ENCODE data around the gene KCNJ9. TPM values are rescaled to one million over a fixed set of nuclear protein-coding genes. Genes with fewer than 3 reads are reported as not detected.

The KCNJ9 gene
- total RNA-seq, 1 donor from 2014 or later = not detected

- no peak for DNase-seq (ENCODE audit: extremely low spot score, unreplicated experiment)
- Mint-ChIP-seq H3K4me3 (ENCODE audit: unreplicated experiment) (no peak overlapping the region), H3K27ac (ENCODE audit: unreplicated experiment) (no peak overlapping the region), H3K36me3 (ENCODE audit: unreplicated experiment) (no peaks in the 10 kb centered on the region), H3K27me3 (ENCODE audit: unreplicated experiment) (peaks cover 75% of the 10 kb centered on the region), H3K9me3 (ENCODE audit: unreplicated experiment) (no peaks in the 10 kb centered on the region), H3K4me1 (ENCODE audit: unreplicated experiment) (no peaks in the 10 kb centered on the region)
- no peak for TF ChIP-seq CTCF (IDR thresholded peaks at IDR 0.05)
Measured at GRCh38 chr1:160061369-160062229, 19.7 kb upstream of the KCNJ9 start.

GRCh38 chr1:160062230-160062532 is 19.2 kb upstream of the KCNJ9 start:
- H3K4me3 Mint-ChIP-seq (ENCODE audit: unreplicated experiment) = no peak overlapping the region
- no peaks in the 10 kb centered on the region for H3K9me3 Mint-ChIP-seq (ENCODE audit: unreplicated experiment)
- H3K27me3 Mint-ChIP-seq (ENCODE audit: unreplicated experiment) = peaks cover 74% of the 10 kb centered on the region
- no peak overlapping the region for H3K27ac Mint-ChIP-seq (ENCODE audit: unreplicated experiment)
- H3K36me3 Mint-ChIP-seq (ENCODE audit: unreplicated experiment) = no peaks in the 10 kb centered on the region
- no peaks in the 10 kb centered on the region for H3K4me1 Mint-ChIP-seq (ENCODE audit: unreplicated experiment)
- TF ChIP-seq CTCF (IDR thresholded peaks at IDR 0.05) = no peak
- DNase-seq (ENCODE audit: extremely low spot score, unreplicated experiment) = no peak

- no peak for TF ChIP-seq CTCF (IDR thresholded peaks at IDR 0.05)
- H3K27me3 Mint-ChIP-seq (ENCODE audit: unreplicated experiment) = peaks cover 74% of the 10 kb centered on the region
- no peaks in the 10 kb centered on the region for H3K36me3 Mint-ChIP-seq (ENCODE audit: unreplicated experiment)
- no peak for DNase-seq (ENCODE audit: extremely low spot score, unreplicated experiment)
- H3K4me3 Mint-ChIP-seq (ENCODE audit: unreplicated experiment) = no peak overlapping the region
- no peaks in the 10 kb centered on the region for H3K4me1 Mint-ChIP-seq (ENCODE audit: unreplicated experiment)
- no peaks in the 10 kb centered on the region for H3K9me3 Mint-ChIP-seq (ENCODE audit: unreplicated experiment)
- no peak overlapping the region for H3K27ac Mint-ChIP-seq (ENCODE audit: unreplicated experiment)
Measured at GRCh38 chr1:160063176-160063575, 18.2 kb upstream of the KCNJ9 start.

- no peak for TF ChIP-seq CTCF (IDR thresholded peaks at IDR 0.05)
- no peaks in the 10 kb centered on the region for H3K36me3 Mint-ChIP-seq (ENCODE audit: unreplicated experiment)
- no peak overlapping the region for H3K27ac Mint-ChIP-seq (ENCODE audit: unreplicated experiment)
- no peak for DNase-seq (ENCODE audit: extremely low spot score, unreplicated experiment)
- H3K27me3 Mint-ChIP-seq (ENCODE audit: unreplicated experiment) = peaks cover 75% of the 10 kb centered on the region
- no peak overlapping the region for H3K4me3 Mint-ChIP-seq (ENCODE audit: unreplicated experiment)
- H3K9me3 Mint-ChIP-seq (ENCODE audit: unreplicated experiment) = no peaks in the 10 kb centered on the region
- H3K4me1 Mint-ChIP-seq (ENCODE audit: unreplicated experiment) = no peaks in the 10 kb centered on the region
Measured at GRCh38 chr1:160064164-160064563, 17.2 kb upstream of the KCNJ9 start.

GRCh38 chr1:160064746-160065145 is 16.6 kb upstream of the KCNJ9 start:
- H3K27me3 Mint-ChIP-seq (ENCODE audit: unreplicated experiment) = peaks cover 74% of the 10 kb centered on the region
- no peak for TF ChIP-seq CTCF (IDR thresholded peaks at IDR 0.05)
- no peak overlapping the region for H3K27ac Mint-ChIP-seq (ENCODE audit: unreplicated experiment)
- DNase-seq (ENCODE audit: extremely low spot score, unreplicated experiment) = no peak
- H3K4me1 Mint-ChIP-seq (ENCODE audit: unreplicated experiment) = no peaks in the 10 kb centered on the region
- no peak overlapping the region for H3K4me3 Mint-ChIP-seq (ENCODE audit: unreplicated experiment)
- H3K36me3 Mint-ChIP-seq (ENCODE audit: unreplicated experiment) = no peaks in the 10 kb centered on the region
- H3K9me3 Mint-ChIP-seq (ENCODE audit: unreplicated experiment) = no peaks in the 10 kb centered on the region
